ENCODE data around the gene CFAP90.

GRCh38 chr5:7850395-7851239 is at the start of gene CFAP90:
- TF ChIP-seq CTCF (IDR thresholded peaks at IDR 0.05; ENCODE audit: poor library complexity, severe bottlenecking): peak; percentile 60
- TF ChIP-seq POLR2AphosphoS5 (IDR thresholded peaks at IDR 0.05): no peak
- TF ChIP-seq, protein P1, sequence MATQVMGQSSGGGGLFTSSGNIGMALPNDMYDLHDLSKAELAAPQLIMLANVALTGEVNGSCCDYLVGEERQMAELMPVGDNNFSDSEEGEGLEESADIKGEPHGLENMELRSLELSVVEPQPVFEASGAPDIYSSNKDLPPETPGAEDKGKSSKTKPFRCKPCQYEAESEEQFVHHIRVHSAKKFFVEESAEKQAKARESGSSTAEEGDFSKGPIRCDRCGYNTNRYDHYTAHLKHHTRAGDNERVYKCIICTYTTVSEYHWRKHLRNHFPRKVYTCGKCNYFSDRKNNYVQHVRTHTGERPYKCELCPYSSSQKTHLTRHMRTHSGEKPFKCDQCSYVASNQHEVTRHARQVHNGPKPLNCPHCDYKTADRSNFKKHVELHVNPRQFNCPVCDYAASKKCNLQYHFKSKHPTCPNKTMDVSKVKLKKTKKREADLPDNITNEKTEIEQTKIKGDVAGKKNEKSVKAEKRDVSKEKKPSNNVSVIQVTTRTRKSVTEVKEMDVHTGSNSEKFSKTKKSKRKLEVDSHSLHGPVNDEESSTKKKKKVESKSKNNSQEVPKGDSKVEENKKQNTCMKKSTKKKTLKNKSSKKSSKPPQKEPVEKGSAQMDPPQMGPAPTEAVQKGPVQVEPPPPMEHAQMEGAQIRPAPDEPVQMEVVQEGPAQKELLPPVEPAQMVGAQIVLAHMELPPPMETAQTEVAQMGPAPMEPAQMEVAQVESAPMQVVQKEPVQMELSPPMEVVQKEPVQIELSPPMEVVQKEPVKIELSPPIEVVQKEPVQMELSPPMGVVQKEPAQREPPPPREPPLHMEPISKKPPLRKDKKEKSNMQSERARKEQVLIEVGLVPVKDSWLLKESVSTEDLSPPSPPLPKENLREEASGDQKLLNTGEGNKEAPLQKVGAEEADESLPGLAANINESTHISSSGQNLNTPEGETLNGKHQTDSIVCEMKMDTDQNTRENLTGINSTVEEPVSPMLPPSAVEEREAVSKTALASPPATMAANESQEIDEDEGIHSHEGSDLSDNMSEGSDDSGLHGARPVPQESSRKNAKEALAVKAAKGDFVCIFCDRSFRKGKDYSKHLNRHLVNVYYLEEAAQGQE (IDR thresholded peaks at IDR 0.05; ENCODE audit: borderline replicate concordance): no peak

Measured in neural cell (in vitro differentiated cells).